T1000 (cell line): Measurements from ENCODE around the gene PTOV1.
"Not testable (repeated sequence)": the region's sequence is repeated elsewhere in the genome, so short reads cannot be mapped to it uniquely, and the experiment has no call there.

Experiments
- DNase-seq: peaks from one replicate; lab custom pipeline; 2025; ENCODE audit warnings: mixed read lengths; lab: John Stamatoyannopoulos, UW

The PTOV1 gene

DNA sequence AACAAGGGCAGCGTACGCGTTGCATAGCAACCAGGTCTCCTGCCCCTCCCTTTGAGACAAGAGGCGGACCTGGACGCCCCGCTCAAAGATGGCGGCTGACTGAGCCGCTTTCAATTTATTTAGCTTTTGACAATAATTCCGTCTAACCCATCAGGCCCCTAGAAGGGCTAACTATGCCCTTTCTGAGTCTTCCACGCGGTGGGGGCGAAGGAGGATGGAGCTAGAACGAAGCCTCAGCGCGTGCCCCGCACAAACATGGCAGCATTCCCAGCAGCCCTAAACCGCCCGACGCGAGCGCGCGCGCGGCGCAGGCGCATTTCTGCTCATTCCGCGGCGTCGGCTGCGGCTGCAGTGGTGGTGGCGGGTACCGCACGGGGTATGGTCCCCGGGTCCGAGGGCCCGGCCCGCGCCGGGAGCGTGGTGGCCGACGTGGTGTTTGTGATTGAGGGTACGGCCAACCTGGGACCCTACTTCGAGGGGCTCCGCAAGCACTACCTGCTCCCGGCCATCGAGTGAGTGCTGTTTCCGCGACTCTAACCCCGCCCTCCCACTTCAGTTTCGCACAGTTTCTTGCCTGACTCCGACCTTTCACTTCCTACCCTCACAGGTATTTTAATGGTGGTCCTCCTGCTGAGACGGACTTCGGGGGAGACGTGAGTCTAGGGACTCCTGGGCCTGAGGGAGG, 32.9 kb upstream of the PTOV1 start, which contains the start of gene MED25:
Gene MED25, plus strand, starts transcription at position 326 of the 685 bp plus-strand sequence. Its CDS starts 53 bp downstream, at position 379.
- DNase-seq = peak; percentile 82

DNA sequence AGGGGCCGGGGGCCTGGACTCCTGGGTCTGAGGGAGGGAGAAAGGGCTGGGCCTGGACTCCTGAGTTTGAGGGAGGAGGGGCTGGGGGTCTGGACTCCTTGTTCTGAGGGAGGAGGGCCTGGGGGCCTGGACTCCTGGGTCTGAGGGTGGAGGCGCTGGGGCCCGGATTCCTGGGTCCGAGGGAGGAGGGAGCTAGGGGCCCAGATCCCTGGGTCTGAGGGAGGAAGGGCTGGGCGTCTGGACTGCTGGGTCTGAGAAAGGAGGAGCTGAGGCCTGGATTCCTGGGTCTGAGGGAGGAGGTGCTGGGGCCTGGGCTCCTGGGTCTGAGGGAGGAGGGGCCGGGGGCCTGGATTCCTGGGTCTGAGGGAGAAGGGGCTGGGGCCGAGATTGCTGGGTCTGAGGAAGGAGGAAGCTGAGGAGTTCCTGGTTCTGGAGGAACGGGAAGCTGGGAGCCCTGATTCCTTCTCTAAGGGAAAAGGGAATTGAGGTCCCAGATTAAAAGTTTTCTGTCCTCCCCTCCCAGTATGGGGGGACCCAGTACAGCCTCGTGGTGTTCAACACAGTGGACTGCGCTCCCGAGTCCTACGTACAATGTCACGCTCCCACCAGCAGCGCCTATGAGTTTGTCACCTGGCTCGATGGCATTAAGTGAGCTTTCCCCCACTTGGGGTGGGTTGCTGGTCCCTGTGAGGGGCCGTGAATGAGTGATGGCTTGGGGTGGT, 32.1 kb upstream of the PTOV1 start:
- no peak for DNase-seq

DNA sequence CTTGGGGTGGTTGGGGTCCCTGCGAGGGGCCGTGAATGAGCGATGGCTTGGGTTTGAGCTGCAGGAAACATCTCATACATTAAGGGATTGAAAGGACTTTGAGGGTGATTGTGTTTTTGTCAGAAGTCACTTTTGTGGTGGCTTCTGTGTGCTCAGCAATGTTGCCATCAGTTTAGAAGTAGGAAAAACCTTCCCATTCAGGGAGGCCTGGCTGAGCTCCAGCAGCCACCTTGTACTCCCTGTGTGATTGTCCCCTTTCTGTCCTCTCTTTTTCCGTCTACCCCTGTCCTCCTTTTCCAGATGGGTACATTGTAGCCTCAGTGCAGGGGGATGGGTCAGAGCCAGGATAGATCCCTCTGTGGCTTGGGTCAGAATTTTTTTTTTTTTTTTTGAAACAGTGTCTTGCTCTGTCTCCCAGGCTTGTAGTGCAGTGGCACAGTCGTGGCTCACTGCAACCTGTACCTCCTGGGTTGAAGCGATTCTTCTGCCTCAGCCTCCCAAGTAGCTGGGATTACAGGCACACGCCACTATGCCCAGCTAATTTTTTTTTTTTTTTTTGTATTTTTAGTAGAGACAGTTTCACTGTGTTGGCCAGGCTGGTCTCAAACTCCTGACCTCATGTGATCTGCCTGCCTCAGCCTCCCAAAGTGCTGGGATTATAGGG, 31.4 kb upstream of the PTOV1 start:
- not testable (repeated sequence) for DNase-seq

DNA sequence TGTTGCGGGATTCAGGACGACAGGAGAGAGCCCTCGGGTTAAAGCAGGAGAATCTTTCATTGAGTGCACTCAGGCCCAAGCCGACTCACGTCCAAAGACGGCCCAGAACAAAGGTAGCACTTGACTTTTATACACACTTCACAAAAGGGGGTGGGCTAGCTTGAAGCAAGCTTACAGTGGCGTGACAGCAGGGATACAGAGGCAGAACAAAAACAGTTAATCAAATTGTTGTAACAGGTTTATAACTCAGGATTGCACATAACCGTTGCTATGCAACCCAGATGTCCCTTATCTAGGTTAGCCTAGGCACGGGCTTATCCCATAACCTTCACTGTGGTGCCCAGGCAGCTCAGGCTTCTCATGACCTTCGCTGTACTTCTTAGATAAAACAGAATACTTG, 30.8 kb upstream of the PTOV1 start:
- no peak for DNase-seq

DNA sequence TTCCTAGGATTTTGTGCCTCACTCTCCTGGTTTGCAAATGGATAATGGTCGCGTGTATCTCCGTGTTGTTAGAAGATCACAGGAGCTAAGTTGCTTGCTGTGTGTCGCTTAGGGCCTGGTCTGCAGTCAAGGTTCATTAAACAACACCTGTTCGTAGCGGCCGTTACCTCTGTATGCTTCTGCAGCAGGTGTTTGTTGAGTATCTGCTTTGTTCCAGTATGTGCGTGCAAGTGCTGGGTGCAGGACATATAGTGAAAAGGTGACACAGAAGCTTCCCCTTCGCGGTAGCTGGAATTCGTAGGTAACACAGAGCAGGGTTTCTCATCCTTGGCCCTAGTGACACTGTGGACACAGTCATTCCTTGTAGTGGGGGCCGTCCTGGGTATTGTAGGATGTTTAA, 27.5 kb upstream of the PTOV1 start:
- no peak for DNase-seq

DNA sequence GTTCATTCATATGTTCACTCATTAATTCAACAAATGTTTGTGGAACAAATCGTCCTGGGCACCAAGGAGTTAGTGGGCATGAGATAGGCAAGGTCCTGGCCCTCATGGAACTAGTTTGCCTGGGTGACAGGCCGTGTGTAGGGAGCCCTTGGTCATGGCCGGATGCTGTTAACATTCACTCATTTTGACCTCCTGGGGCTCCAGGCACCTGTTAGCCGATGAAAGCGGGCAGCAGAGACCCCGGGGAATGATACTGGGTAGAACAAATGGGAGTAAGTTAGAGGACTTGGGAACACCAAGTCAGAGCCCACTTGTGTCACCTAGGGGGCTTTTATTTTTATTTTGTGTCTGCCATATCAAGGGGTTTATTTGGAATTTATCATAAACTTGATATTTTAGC, 26.3 kb upstream of the PTOV1 start:
- DNase-seq = no peak

DNA sequence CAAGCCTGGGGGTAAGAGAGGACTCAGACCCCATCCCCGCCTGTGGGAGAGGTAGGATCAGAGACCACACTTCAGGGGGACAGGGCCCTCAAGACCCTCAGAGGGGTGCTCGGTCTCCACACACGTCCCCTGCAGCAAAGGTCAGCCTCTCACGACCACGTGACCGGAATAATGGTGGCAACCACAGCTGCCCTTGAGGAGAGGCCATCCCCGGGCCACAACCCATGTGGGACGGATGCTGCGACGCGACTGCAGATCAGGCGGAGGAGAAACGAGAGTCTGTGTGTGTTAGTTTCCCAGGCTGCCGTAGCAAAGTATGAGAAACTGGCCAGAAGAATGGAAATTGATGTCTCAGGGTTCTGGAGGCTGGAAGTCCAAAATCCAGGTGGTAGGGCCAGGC, 23.9 kb upstream of the PTOV1 start:
- DNase-seq = no peak

DNA sequence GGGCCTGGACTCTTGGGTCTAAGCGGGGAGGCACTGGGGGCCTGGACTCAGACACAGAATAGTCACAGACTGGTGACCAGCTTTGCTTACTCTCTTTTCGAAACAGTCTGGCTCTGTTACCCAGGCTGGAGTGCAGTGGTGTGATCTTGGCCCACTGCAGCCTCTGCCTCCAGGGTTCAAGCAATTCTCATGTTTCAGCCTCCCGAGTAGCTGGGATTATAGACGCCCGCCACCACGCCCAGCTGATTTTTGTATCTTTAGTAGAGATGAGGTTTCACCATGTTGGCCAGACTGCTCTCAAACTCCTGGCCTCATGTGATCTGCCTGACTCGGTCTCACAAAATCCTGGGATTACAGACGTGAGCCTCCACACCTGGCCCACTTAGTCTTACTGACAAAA, 21.8 kb upstream of the PTOV1 start:
- DNase-seq = no peak

DNA sequence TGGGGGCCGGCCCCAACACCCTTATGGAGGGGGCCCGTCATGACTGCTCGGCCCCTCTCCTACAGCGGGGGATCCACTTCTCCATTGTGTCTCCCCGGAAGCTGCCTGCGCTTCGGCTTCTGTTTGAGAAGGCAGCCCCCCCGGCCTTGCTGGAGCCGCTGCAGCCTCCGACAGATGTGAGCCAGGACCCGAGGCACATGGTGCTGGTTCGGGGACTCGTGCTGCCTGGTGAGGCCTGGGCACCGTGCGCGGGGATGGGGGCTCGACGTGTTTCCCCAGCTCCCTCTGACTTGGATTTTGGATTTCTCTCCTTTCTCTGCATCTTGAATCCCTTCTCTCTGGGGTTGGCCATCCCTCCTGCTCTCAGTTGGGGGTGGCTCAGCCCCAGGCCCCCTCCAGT, 21.2 kb upstream of the PTOV1 start:
- no peak for DNase-seq

DNA sequence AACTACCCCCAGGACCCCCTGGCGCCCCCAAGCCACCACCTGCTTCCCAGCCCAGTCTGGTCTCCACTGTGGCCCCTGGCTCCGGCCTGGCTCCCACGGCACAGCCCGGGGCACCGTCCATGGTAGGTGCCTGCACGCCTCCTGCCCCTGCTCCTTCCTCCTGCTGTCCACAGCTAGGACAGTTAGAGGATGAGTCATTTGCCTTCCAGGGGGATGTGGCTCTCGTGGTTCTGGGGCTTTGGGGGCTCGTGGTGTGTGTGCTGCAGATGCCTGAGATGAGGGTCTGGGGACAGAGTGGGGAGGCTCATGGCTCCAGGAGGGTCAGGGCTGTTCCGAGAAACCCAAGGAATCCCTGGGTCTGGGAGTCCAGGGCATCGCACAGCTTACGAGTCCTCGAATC, 20.2 kb upstream of the PTOV1 start:
- DNase-seq = no peak

DNA sequence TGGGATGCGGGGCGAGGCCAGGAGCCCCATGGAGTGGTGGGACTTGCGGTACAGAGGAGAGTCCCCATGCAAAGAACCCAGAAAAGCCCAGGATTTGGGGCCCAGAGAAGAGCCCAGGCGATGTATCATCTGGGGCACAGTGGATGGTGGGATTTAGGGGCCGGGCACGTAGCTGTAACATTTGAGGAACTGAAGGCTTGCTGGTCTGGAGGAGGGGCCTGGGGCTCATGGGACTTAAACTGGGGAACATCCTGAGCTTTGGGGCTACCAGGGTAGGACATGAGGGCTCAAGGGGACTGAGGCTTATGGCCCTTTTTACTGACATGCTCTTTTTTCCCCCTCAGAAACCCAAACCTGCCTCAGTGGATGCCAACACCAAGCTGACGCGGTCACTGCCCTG, 19.4 kb upstream of the PTOV1 start:
- no peak for DNase-seq

DNA sequence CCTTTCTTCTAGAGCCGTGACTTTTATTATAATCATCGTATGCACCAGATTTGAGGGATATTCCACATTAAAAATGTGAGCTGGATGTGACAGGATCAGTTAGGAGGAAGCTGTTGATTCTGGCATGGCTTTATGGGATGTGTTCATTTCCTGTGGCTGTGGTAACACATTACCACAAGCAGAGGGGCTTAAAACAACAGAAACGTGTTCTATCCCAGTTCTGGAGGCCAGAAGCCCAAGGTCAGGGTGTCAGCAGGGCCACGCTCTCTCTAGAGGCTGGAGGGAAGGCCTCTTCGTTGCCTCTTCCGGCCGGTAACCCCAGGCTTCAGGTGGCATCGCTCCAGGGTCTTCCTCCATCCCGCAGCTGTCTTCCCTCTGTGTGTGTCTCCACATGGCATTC, 18.4 kb upstream of the PTOV1 start:
- DNase-seq = no peak

DNA sequence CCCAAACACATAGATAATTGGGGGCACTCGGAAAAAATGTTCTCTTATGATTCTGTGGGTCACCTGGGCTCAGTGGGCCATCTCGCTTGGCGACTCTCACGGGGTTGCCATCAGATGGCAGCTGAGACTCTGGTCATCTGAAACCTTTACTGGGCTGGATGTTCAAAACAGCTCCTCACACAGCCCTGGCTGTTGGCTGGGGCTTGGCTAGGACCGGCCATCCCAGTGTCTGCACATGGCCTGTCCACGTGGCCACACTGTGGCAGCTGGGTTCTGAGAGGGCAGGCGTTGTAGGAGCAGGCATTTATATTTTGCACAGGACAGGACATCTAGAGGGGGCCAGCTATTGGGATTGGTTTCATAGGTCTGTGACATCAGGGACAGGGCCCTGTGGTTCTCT, 17.4 kb upstream of the PTOV1 start:
- no peak for DNase-seq

DNA sequence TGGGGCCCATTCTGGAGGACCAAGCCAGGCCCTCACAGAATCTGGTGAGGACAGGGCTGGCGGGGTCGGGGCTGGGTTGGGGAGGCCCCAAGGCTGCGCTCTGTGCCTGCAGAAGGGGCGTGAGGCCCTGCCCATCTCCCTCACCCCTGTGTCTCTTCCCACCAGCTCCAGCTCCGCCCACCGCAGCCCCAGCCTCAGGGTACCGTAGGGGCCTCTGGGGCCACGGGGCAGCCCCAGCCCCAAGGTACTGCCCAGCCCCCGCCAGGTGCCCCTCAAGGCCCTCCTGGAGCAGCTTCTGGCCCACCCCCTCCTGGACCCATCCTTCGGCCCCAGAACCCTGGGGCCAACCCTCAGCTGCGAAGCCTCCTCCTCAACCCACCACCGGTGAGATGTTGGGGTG, 15.4 kb upstream of the PTOV1 start:
- DNase-seq = no peak

DNA sequence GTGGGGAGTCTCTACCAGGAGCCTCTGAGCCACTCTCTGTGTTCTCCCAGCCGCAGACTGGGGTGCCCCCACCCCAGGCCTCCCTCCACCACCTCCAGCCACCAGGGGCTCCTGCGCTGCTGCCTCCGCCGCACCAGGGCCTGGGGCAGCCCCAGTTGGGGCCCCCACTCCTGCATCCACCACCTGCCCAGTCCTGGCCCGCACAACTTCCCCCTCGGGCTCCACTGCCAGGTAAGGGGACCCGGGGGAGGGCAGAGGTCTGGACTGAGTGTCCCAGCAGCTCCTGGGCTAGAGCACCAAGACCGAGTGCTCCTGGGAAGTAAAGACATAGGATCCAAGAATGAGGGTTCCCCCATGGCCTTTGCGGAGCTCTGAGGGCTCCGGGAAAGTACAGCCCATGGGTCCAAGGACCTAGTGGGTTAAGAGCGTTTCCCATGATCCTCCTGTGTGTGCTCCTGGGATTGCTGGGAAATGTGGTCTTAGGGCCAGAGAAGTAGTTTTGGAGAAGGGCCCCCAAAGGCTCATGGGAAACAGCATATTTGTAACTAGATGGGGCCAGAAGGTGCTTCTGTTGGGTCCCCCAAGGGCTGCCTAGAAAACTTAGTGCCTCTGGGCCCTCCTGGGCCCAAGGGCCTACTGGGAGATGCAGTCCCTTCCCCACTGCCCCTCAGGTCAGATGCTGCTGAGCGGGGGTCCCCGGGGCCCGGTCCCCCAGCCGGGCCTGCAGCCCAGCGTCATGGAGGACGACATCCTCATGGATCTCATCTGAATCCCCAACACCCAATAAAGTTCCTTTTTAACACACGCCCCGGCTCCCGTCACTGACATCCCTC, 14.6 kb upstream of the PTOV1 start:
- DNase-seq = no peak

DNA sequence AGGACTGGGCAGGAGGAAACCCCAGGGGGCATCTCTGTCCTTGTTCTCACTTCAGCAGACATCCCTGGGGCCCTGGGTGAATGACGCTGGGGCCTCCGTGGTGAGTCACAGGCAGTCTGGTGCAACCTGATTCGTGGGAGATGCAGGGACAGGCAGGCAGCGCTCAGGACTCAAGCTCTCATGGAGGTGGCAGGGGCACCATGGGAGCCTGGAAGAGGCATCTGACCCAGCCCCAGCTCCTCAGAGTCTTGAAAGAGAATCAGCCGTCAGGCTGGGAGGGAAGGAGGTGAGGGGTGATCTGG, 14.0 kb upstream of the PTOV1 start:
- no peak for DNase-seq

DNA sequence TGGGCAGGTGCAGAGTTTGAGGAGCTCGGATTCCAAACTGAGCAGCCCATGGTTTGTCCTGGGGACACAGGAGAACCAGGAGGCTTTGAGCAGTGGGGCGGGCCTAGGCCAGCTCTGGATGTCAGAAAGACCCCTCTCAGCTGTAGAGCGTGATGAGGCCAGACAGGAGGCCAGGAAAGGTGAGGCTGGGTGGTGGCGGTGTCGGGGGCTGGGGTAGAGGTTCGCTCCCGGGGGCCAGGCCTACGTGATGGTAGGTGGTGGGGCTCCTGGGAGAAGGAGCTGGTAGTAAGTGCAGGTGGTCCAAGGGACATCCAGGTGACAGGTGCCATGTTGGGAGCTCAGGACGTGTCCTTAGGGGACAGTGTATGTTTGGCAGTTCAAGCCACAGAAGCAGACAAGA, 13.5 kb upstream of the PTOV1 start:
- DNase-seq = no peak

DNA sequence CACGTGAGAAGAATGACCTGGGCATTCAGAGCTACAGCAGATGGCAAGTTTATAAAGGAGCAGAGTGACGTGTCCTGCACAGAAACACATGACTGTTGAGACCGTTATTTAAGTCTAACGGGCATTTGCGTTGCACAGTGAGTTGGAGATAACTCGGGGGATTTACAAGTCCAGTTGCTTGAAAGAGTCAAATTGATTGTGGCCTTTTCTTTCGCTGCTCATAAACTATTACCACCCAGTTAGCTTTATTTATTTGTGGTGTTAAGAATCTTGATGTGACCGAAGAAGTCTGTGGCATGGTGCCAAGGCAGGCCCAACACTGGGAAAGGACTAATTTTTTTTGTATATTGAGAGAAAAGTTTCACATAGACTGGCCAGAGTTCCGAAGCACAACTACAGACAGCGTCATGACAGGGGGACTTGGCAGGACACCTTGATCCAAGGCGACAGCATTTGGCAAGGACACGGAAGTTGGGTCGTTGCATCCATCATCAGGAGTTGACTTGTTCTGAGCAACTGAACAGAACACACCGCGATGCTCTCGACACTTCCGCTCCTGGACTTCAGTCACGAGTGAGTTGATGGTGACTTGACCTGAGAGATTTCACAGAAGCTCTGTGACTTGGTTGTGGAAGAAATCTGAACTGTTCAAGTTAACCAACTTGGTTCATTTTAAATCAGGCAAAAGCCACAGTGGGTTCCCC, 11.9 kb upstream of the PTOV1 start:
- no peak for DNase-seq

DNA sequence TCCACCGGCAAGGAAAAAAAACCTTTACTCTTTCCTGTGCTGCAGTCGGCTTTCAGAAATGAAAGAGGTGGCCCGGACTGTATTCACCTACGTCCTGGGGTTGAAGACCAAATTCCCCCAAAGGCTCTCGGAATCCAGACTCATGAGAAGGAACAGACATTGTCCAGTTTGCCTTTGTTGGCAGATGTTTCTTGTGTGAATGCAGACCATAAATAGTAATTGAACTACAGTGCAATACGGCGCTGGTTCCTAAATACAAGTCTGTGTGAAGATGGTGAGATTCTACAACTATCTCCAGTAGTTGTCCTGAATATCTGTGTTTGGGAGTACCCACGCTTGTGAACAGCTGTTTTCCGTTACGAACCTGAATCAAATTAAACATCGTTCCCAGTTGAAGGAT, 11.2 kb upstream of the PTOV1 start:
- no peak for DNase-seq

DNA sequence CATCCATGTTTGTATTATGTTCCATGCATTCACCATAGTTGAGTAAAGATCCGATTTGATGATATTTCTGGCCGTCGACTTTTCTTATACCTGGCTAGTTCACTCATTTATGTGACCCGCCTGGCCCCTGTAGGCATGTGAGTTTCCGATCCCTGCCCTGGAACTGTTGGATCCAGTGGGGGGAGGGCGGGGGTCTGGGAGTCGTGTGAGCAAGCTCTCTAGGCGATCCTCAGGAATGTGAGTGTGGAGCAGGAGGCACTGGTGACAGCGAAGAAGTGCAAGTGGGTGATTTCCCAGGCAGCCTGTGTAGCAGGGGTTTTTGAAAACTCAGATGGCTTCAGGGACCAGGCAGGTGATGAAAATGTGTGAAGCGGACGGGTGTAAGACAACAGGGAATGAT, 10.6 kb upstream of the PTOV1 start:
- DNase-seq = no peak

DNA sequence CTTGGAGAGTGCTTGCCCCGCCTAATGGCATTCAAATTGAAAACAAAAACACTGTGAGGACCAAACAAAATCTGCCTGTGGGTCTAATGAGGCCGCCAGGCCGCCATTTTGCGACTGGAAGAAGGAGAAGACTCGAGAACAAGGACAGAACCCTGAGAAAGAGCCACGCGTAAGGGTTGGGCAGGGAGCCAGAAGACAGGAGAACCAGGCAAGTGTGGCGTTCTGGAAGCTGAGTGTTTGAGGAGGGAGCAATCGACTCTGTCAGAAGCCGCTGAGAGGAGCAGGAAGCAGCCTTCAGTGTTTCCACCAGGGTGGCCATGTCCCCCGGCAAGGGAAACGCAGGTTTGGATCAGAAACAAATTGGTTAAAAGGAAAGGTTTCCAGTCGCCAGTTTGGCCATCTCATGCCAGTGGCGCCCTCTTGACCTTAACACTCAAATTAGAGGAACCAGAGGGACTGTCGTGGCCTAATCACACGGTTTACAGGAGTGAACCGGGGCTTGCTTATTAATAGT, 10.2 kb upstream of the PTOV1 start:
- DNase-seq = no peak

DNA sequence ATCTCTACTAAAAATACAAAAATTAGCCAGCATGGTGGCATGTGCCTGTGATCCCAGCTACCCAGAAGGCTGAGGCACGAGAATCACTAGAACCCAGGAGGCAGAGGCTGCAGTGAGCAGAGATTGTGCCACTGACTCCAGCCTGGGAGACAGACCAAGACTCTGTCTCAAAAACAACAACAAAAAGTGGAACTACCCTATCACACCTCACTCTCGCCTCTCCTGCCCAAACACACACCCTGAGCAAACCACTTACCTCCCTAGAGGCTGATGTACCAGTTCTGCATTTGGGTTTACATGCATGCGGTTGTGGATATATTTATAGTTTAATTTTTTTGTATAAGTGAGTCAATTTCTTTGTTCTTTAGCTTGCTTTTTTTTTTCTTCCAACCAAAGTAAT, 7.7 kb upstream of the PTOV1 start:
- no peak for DNase-seq
